ENCODE data around the gene IFITM2.
"Not testable (repeated sequence)": the region's sequence is repeated elsewhere in the genome, so short reads cannot be mapped to it uniquely, and the experiment has no call there.

The IFITM2 gene

DNA sequence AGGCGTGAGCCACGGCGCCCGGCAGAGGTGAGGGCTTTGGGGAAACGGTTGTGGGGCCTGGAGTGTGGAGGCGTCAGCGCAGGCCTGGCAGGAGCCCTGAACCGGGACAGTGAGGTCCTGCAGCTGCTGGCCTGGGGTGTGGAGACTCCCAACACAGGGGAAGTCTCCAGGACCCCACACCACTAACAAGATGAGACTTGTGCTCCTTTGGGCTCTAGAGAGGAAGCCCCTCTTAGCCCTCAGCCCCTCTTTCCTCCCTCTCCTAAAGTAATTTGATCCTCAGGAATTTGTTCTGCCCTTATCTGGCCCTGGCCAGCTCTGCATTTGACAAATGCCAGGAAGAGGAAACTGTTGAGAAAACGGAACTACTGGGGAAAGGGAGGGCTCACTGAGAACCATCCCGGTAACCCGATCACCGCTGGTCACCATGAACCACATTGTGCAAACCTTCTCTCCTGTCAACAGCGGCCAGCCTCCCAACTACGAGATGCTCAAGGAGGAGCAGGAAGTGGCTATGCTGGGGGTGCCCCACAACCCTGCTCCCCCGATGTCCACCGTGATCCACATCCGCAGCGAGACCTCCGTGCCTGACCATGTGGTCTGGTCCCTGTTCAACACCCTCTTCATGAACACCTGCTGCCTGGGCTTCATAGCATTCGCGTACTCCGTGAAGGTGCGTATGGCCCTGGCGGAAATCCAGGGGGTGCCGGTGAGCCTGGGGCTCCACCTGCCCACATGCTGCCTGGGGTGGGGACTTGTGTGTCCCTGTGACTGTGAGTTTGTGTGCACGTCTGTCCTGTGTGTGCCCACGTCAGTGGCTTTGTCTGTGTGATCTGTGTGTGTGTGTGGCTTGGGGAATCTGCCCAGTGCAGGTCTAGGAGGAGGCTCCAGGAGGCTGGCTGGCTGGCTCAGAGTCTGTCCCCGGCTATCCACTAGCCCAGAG, at the start of gene IFITM2:
Gene IFITM2, plus strand, starts transcription at position 51 of the 943 bp plus-strand sequence. Its CDS starts 377 bp downstream, at position 428.
- not testable (repeated sequence) for DNase-seq (ENCODE audit: insufficient read length, low spot score)
- peak; percentile 71 for FAIRE-seq

DNA sequence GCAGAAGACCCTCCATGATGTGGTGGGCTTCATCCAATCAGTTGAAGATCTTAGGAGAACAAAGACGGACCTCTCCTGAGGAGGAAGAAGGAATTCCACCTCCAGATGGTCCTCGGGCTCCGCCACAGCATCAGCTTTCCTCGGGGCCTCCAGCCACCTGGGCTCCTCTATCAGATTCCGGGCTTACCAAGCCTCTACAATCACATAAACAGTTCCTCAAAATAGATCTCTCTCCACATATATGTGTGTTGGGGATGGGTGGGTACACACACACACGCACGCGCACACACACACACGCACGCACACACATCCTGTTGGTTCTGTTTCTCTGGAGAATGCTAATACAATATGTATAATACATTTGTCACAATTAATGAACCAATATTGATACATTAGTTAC, 48.2 kb upstream of the IFITM2 start:
- no peak for FAIRE-seq

DNA sequence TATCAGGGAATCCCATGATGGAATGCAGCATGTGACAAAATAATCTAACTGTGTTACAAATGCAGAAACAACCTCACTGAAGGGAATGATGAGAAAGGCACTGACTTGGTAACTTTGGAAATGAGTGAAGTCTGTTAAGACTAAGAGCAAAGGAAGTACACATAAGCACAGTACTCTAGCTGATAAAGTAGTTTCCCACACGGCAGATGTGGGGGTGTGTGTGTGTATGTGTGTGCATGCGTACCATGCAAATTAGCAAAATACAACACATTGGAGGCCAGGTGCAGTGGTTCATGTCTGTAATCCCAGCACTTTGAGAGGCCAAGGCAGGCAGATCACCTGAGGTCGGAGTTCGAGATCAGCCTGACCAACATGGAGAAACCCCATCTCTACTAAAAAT, 46.0 kb upstream of the IFITM2 start:
- no peak for FAIRE-seq

More for the DNA sequence above, 48.2 kb upstream of the IFITM2 start:
- DNase-seq (ENCODE audit: insufficient read length, low spot score): no peak

DNA sequence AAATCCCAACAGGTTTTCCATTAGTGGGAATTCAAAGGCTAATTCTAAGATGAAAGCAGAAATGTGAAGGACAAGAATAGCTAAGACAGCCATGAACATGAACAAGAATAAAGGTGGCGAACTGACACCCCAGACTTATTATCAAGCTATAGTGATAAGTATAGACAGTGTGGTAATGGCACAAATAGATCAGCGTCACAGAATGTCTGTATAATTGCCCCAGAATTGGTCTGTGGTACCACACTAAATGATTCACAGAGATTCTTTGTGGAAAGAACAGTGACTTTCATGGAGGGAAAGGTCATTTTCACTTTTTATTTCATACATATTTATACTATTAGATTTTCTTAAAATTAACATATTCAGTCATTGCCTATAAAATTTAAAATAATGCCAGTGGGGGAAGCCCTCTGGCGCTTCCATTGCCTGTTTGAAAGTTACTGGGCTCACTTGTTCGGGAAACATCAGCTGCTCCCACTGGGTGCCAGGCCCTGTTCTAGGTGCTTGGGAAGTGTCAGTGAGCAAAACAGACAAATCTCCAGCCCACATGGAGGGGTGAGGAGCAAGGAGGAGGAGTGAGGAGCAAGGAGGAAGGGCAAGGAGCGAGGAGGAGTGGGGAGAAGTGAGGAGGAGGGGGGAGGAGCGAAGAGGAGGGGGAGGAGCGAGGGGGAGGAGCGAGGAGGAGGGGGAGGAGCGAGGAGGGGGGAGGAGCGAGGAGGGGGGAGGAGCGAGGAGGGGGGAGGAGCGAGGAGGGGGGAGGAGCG, 40.8 kb upstream of the IFITM2 start:
- no peak for DNase-seq (ENCODE audit: insufficient read length, low spot score)
- FAIRE-seq: peak; percentile 69

More for the DNA sequence above, 46.0 kb upstream of the IFITM2 start:
- DNase-seq (ENCODE audit: insufficient read length, low spot score): no peak

DNA sequence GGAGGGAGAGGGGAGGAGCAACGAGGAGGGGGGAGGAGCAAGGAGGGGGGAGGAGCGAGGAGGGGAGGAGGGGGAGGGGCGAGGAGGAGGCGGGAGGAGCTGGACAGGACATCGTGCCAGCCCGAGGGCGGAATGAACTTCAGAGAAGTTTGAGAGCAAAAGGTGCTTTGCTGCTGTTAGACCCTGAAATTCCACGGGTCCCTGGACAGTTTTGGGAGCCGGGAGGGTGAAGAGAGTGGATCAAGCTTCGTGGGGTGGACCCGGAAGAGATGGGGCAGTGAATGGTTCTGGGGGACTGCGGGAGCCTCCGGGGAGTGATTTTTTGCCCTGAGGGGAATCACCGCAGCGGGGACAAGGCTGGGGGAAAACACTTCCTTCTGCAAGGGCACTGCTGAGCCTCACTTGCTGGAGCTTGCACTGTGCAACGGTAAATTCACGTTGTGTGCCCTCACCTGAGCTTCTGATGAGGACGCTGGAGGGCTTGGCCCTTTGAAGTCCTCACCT, 40.1 kb upstream of the IFITM2 start:
- peak; percentile 91 for FAIRE-seq

DNA sequence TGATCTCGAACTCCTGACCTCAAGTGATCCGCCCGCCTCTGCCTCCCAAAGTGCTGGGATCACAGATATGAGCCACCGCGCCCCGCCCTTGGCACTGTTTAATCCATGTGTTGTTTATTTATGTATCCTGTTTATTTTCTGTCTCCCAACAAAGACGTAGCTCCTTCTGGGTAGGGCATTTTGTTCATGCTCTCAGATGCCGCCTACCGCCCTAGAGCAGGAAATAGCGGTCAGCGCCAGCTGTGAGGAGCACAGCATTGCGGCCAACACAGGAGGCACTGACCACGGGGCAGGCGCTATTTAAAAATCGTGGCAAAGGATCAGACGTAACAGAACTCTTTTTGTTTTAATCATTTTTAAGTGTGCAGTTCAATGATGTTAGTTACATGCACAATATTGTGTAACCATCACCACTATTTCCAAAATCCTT, 38.9 kb upstream of the IFITM2 start:
- FAIRE-seq; DNase-seq (ENCODE audit: insufficient read length, low spot score): not testable (repeated sequence)

More for the DNA sequence above, 40.1 kb upstream of the IFITM2 start:
- no peak for DNase-seq (ENCODE audit: insufficient read length, low spot score)

DNA sequence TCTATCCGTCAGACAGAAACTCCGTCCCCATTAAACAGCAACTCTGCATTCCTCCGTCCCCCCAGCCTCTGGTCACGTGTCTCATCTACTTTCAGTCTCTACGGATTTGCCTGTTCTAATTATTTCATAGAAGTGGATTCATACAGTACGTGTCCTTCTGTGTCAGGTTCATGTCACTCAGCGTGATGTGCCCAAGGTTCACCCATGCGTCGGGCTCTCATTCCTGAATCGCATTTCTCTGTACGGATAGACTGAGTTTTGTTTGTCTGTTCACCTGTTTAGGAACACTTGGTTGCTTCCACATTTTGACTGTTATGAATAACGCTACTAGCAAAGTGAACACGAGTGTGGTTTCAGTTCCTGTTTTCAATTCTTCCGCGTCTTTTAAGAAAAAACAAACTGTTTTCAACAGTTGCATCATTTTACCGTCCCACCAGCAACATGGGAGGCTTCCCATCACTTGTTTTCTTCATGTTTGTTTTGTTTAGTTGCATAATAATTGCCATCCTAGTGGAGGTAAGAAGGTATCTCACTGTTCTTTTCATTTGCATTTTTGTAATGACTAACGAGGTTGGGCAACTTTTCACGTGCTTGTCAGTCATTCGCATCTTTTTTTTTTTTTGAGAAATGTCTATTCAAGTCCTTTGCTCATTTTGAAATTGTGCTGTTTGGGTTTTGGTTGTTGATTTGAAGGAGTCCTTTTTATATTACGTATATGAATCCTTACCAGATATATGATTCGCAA, 38.3 kb upstream of the IFITM2 start:
- no peak for DNase-seq (ENCODE audit: insufficient read length, low spot score)

DNA sequence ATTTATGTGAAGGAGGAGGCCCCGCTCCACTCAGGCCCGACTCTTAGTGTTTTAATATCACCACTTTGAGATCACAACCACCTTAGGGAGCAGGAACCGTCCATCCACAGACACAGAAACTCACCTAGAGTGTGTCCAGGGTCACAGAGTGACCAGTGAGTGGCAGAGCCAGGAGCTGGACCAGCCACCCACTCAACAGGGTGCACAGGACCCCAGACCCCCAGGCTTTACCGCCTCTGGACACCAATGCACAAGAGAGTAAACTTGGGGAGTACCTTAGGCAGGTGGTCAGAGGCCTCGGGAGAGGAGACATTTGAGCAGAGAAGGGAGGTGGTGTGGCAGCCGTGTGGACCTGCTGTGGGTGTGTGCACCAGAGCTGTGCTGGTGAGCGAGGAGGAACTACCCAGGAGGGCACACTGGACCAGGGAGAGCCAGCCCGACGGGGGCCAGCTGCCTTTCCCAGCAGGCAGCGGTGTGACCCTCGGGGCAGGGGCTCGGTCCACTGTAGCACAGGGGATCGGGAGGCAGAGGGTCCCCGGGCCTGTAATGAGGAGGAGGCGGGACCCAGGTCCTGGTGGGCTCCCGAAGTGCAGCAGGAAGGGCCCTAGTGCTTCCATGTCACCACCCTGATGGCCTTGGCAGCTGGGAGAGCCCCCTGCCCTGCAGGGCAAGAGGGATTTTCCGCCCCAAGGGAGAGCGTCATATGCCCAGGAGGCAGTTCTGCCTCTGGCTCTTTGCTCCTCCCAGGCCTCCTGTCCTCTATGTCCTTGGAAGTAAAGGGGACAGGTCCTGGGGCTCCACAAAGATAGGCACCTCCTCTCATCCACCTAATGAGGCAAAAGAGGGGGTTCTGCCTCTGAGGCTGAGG, 36.9 kb upstream of the IFITM2 start:
- DNase-seq (ENCODE audit: insufficient read length, low spot score) (no peak), FAIRE-seq (no peak)

More for the DNA sequence above, 38.3 kb upstream of the IFITM2 start:
- FAIRE-seq: peak; percentile 100

DNA sequence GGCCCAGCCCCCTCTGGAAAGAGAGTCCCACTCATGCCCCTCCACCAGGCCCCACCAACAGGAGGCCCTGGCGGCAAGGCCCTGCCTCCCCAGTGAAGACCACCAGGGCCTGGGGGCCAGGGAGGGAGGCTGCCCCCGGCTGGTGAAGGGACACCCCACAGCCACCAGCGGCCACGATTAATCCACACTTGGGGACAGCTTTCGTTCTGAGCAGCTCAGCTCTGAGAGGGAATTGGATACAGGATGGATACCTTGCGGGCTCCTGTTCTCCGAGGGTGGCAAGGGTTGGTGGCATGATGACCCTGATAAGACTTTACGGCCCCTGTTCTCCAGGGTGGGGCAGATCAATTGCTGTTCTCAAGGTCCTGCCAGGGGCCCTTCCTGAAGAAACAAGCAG, 36.3 kb upstream of the IFITM2 start:
- FAIRE-seq: no peak

DNA sequence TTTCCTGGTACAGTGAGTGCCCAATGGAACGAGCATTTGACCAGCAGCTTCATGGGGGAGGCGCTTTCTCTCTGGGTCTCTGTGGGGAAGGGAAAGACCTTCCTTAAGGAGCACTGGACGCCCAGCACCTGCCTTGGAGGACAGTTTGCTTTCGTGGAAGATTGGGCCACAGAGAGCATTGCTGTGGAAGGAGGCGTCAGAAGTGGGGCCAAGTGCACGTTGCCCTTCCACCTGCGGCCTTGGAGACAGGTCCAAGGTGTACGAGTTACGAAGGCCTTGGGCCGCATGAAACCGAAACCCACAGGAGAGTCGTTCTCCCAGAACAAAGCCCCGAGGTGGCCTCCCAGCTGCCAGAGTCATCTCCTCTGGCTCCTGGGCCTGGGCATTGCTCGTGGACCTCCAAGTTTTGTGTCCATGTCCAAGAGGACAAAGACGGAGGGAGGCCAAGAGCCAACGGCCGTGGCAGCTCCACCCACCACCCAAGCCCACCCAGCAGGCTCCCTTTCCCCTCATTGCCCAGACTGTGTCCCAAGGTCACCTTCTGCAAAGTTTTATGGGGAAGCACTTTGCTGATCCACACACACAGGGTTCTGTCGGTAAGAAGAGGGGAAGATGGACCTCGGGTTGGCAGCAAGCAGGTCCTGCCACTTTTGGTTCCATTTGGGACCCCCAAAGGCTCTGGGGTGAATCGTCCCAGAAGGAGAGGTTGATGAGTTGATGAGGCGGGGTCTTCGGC, 35.3 kb upstream of the IFITM2 start:
- no peak for FAIRE-seq
- DNase-seq (ENCODE audit: insufficient read length, low spot score): no peak

More for the DNA sequence above, 36.3 kb upstream of the IFITM2 start:
- no peak for DNase-seq (ENCODE audit: insufficient read length, low spot score)

DNA sequence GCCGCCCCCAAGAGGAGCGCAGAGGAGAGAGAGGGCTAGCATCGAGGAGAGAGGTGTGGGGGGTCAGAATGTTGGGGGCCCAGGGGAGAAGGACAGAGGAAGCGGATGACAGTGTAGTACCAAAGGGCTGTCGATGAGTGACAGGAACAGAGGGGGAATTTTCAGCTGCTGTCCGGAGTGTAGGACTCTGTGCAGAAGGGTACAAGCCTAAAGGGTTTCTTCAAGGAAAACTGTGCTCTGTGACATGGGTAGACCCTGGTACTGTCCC, 34.8 kb upstream of the IFITM2 start:
- no peak for FAIRE-seq
- no peak for DNase-seq (ENCODE audit: insufficient read length, low spot score)

DNA sequence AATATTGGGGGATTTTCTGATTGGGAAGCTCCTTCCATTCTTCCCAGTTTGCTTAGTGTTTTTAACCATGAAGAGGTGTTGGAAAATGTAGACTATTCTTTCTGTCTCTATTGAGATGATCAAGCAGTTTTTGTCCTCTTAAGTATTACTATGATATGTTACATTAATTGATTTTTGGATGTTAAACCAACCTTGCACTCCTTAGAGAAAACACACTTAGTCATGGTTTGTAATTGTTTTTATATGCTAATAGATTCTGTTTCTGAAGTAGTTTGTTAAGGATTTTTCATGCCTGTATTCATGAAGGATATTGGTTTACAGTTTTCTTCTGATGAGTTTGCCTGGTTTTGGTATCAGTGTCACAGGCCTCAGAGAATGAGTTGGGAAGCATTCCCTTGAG, 31.4 kb upstream of the IFITM2 start:
- DNase-seq (ENCODE audit: insufficient read length, low spot score): no peak
- no peak for FAIRE-seq

DNA sequence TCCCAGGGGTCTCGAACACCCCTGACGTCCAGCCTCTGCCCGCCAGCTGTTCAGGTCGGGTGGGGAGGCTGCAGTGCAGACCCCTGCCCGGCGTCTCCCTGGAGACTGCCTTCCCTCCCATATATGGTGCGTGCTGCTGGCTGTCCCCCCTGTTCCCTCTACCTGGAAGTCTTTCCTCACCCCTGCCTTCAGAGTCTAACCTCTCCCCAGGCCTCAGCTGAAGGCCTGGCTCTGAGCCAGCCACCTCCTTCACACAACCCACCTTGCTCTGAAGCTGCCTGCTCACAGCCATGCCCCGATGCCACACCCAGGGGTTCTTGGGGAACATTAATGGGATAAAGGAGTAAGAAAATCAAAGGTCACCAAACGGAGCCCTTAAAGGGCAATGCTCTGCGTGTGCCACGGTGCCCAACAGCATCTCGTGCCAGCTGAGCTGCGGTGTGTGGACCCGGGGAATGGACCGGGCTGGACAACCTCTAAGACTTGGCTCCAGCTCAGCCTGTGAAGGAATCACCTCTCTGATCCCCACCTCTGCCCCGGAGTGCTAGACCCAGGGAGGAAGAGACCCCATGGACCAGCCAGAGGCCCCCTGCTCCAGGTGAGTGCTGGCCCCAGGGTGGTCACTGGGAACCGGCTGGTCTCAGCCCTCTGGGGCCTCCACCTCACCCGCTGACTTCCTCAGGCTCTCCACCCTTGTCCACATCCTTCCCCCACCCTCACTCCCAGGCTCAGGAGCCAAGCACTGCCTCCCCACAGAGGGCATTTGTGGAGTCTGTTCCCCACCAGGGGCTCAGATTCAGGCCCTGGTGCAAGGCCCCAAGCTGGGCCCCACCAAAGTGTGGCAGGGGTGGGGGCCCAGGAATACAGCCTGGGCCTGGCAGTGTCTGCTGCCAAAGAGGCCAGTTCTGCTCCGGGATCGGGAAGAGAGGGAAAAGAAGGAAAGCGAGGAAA, 29.3 kb upstream of the IFITM2 start, which contains the start of gene NLRP6:
Gene NLRP6, plus strand, starts transcription at position 407 of the 951 bp plus-strand sequence. Its CDS starts 163 bp downstream, at position 570.
- no peak for FAIRE-seq
- no peak for DNase-seq (ENCODE audit: insufficient read length, low spot score)

DNA sequence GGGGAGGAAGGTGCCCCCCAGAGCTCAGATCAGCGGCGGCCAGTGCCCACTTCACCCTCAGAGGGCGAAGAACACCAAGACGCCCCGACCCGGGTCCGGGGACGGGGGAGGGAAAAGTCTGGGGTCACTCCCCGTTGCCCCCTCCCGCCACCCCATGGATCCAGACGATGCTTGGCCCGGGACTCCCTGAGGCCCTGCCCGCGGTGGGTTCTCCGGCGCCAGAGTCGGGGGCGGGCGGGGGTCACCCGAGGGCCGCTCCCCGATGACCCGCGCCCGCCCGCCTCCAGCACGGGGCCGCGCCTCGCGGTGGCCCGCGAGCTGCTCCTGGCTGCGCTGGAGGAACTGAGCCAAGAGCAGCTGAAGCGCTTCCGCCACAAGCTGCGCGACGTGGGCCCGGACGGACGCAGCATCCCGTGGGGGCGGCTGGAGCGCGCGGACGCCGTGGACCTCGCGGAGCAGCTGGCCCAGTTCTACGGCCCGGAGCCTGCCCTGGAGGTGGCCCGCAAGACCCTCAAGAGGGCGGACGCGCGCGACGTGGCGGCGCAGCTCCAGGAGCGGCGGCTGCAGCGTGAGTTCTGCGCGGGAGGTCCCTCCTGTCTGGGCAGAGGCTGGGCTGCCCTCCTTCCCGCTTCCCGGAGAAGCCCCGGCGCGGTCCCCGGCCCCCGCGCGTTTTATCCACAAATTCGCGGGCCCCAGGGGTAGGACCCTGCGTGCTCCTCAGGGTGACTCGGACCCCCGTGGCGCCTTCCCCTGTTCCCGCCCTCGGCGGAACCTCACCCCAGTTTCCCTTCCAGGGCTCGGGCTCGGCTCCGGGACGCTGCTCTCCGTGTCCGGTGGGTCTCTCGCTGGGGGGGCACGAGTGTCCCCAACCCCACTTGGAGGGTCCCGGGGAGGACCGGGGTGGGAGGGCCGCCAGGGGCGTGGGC, 28.3 kb upstream of the IFITM2 start:
- no peak for DNase-seq (ENCODE audit: insufficient read length, low spot score)

DNA sequence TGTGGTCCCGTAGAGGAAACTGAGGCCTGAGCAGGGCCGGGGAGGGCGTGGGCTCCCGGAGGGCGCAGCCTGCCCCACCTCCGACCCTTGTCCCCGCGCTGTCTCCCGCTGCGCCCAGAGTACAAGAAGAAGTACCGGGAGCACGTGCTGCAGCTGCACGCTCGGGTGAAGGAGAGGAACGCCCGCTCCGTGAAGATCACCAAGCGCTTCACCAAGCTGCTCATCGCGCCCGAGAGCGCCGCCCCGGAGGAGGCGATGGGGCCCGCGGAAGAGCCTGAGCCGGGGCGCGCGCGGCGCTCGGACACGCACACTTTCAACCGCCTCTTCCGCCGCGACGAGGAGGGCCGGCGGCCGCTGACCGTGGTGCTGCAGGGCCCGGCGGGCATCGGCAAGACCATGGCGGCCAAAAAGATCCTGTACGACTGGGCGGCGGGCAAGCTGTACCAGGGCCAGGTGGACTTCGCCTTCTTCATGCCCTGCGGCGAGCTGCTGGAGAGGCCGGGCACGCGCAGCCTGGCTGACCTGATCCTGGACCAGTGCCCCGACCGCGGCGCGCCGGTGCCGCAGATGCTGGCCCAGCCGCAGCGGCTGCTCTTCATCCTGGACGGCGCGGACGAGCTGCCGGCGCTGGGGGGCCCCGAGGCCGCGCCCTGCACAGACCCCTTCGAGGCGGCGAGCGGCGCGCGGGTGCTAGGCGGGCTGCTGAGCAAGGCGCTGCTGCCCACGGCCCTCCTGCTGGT, 27.5 kb upstream of the IFITM2 start:
- FAIRE-seq (no peak), DNase-seq (ENCODE audit: insufficient read length, low spot score) (no peak)

More for the DNA sequence above, 28.3 kb upstream of the IFITM2 start:
- no peak for FAIRE-seq

All from GM19239 (cell line).